Ovary (tissue), 3 donors: Measurements from ENCODE around the gene ADARB2.

Source experiments
- CTCF ChIP-seq, 3 donors: fragments of 450-650 bp in 2 of 3; fragments of 200-600 bp in 1 of 3; IDR thresholded peaks; one replicate each; pipeline versions ENCODE4 v1.5.1 to v1.8.0; 2016 to 2022; ENCODE audit warnings: antibody characterized with exemption in 3 of 3, mild to moderate bottlenecking in 1 of 3
- POLR2A ChIP-seq: fragments of 450-650 bp; IDR thresholded peaks from one replicate; pipeline ENCODE4 v1.6.1; 2017; ENCODE audit warnings: antibody characterized with exemption, mild to moderate bottlenecking, moderate library complexity
- donor health status: DM: no; HTN: no; CAD: no.

GRCh38 chr10:1660815-1661214 is 76.5 kb downstream of the ADARB2 start:
- TF ChIP-seq CTCF (IDR thresholded peaks at IDR 0.05) (no peak), POLR2A (no peak)
